Cardiac muscle cell (in vitro differentiated cells and primary cell): ENCODE data around the gene NDUFAF8. TPM values are rescaled to one million over a fixed set of nuclear protein-coding genes. Genes with fewer than 3 reads are reported as not detected.
A peak's percentile ranks its signal among the peaks of the same experiment; 100 is the strongest.

ENCODE experiments used
- DNase-seq, 2 donors: peaks; one replicate each; pipeline versions ENCODE4 v3.0.0 to v3.0.0-alpha.2; 2010 to 2017; ENCODE audit warnings: low read depth in 1 of 2, low spot score in 1 of 2
- H3K27ac ChIP-seq: fragments of 200-600 bp; sonication (generic); 2 replicates; pipeline ENCODE4 v1.5.1; 2016
- H3K27me3 ChIP-seq: fragments of 200-600 bp; sonication (generic); 2 replicates; pipeline ENCODE4 v1.6.0; 2016; ENCODE audit warnings: control low read depth
- H3K36me3 ChIP-seq: fragments of 200-600 bp; sonication (generic); 2 replicates; pipeline ENCODE4 v1.5.1; 2016; ENCODE audit warnings: control low read depth
- H3K4me1 ChIP-seq: fragments of 200-600 bp; sonication (generic); 2 replicates; pipeline ENCODE4 v1.8.1; 2017; ENCODE audit warnings: low read depth, mild to moderate bottlenecking, mixed run types
- H3K4me3 ChIP-seq: fragments of 200-600 bp; sonication (generic); 2 replicates; pipeline ENCODE4 v1.5.1; 2016; ENCODE audit warnings: mild to moderate bottlenecking
- H3K9me3 ChIP-seq: fragments of 200-600 bp; sonication (generic); 2 replicates; pipeline ENCODE4 v1.5.1; 2017; ENCODE audit warnings: low read depth, mild to moderate bottlenecking, control low read depth
- polyA plus RNA-seq: library from polyadenylated mRNA; unstranded; fragments of >200 nt; fragmentation: Nextera tagmentation; extraction: Ambion mirVana; gene quantifications from 2 replicates; pipeline ENCODE4 v1.2.1, GENCODE V29; 2016
- total RNA-seq: library from RNA; depleted of rRNA; stranded (reverse); fragments of >200 nt; gene quantifications from 2 replicates; pipeline ENCODE4 v1.2.3, GENCODE V29; 2016
- TF ChIP-seq, protein P1 (sequence below): IDR thresholded peaks from 2 replicates; pipeline ENCODE4 v1.5.1; 2012; ENCODE audit warnings: low read depth, mild to moderate bottlenecking, low read length

The NDUFAF8 gene
- total and polyA plus RNA-seq, 2 experiments from 2014 or later: 52.3 to 142 TPM

DNA sequence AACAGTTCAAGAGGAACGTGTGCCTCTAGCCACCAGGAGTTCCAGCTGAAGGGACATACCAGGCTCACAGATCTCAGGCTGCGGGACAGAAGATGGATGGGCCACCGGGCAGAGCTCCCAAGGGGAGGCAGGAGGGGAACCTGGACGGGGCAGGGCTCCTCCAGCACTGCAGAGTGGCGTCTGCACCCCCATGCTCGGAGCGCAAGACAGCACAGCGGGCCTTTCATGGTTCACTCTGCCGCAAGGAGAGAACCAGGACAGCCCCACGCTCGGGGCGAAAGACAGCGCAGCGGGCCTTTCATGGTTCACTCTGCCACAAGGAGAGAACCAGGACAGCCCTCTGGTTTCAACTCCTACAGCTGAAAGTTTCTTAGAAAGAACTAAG, 35.3 kb downstream of the NDUFAF8 start:
- H3K27me3 ChIP-seq: no peaks in the 10 kb centered on the region
- H3K36me3 ChIP-seq: peaks cover 8% of the 10 kb centered on the region
- H3K4me3 ChIP-seq: no peak overlapping the region
- TF ChIP-seq, protein P1, sequence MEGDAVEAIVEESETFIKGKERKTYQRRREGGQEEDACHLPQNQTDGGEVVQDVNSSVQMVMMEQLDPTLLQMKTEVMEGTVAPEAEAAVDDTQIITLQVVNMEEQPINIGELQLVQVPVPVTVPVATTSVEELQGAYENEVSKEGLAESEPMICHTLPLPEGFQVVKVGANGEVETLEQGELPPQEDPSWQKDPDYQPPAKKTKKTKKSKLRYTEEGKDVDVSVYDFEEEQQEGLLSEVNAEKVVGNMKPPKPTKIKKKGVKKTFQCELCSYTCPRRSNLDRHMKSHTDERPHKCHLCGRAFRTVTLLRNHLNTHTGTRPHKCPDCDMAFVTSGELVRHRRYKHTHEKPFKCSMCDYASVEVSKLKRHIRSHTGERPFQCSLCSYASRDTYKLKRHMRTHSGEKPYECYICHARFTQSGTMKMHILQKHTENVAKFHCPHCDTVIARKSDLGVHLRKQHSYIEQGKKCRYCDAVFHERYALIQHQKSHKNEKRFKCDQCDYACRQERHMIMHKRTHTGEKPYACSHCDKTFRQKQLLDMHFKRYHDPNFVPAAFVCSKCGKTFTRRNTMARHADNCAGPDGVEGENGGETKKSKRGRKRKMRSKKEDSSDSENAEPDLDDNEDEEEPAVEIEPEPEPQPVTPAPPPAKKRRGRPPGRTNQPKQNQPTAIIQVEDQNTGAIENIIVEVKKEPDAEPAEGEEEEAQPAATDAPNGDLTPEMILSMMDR: no peak
- no peaks in the 10 kb centered on the region for H3K4me1 ChIP-seq
- H3K27ac ChIP-seq: no peak overlapping the region
- no peak for DNase-seq
- no peaks in the 10 kb centered on the region for H3K9me3 ChIP-seq

DNA sequence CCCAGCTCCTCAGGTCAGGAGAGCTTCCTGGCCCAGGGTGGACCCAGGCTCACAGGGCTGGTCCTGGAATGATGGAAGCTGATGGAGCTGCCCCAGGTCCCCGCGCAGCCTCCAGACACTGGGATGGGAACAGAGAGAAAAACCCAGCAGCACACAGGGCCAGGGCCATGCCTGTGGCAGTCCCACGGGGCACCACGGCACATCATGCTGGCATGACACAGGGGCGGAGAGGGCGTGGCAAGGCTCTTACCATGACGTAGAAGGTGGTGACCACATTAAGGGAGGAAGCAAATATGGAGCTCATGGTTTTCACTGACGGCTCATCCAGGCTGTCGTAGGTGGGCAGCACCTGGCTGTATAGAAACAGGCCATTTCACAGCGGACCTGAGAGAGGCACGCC, 37.7 kb downstream of the NDUFAF8 start:
- no peak for DNase-seq
- no peaks in the 10 kb centered on the region for H3K4me1 ChIP-seq
- H3K36me3 ChIP-seq: peaks cover 8% of the 10 kb centered on the region
- TF ChIP-seq, protein P1: no peak
- no peak overlapping the region for H3K4me3 ChIP-seq
- no peaks in the 10 kb centered on the region for H3K9me3 ChIP-seq
- H3K27ac ChIP-seq: no peak overlapping the region
- no peaks in the 10 kb centered on the region for H3K27me3 ChIP-seq

DNA sequence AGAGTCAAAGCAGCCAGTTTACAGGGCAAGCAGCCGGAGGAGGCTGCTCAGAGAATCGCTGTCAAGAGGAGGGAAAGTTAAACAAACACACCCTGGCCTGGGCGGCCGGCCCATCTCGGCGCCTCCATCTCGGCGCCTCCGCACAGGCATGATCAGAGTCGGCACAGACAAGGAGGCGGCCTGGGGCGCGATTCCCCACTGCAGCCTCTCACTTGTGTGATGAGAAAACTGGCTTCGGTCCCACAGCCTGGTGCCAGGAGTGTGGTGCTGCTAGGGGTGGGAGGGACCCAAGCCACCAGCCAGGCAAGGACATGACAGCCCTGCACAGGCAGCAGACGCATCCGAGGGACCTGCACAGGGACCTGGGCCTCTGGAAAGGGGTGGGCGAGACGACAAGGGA, 38.3 kb downstream of the NDUFAF8 start:
- Histone ChIP-seq H3K36me3 (peaks cover 12% of the 10 kb centered on the region), H3K9me3 (no peaks in the 10 kb centered on the region), H3K4me1 (no peaks in the 10 kb centered on the region), H3K4me3 (no peak overlapping the region), H3K27me3 (no peaks in the 10 kb centered on the region), H3K27ac (no peak overlapping the region)
- DNase-seq: peak in 1 of 2 donors; percentile 42
- TF ChIP-seq, protein P1: no peak

GRCh38 chr17:81277946-81278693, 39.0 kb downstream of the NDUFAF8 start:
- no peak overlapping the region for H3K4me3 ChIP-seq
- H3K36me3 ChIP-seq: peaks cover 15% of the 10 kb centered on the region
- peak in 1 of 2 donors; percentile 64 for DNase-seq
- H3K27me3 ChIP-seq: no peaks in the 10 kb centered on the region
- H3K27ac ChIP-seq: no peak overlapping the region
- no peaks in the 10 kb centered on the region for H3K4me1 ChIP-seq
- TF ChIP-seq, protein P1: no peak
- H3K9me3 ChIP-seq: no peaks in the 10 kb centered on the region

- no peaks in the 10 kb centered on the region for H3K4me1 ChIP-seq
- H3K27me3 ChIP-seq: no peaks in the 10 kb centered on the region
- no peak overlapping the region for H3K27ac ChIP-seq
- H3K36me3 ChIP-seq: peaks cover 15% of the 10 kb centered on the region
- no peak for DNase-seq
- H3K9me3 ChIP-seq: no peaks in the 10 kb centered on the region
- TF ChIP-seq, protein P1: no peak
- H3K4me3 ChIP-seq: no peak overlapping the region
These were observed 39.7 kb downstream of the NDUFAF8 start for GRCh38 chr17:81278831-81279230.
